KOPT-K1 (cell line): ENCODE results near the gene SLC1A7.

Experiments used
- H3K27ac ChIP-seq: fragments of 200-600 bp; sonication (generic); 2 replicates; pipeline ENCODE4 v1.5.1; 2016; ENCODE audit warnings: antibody characterized with exemption, mild to moderate bottlenecking, low read depth, low read length; ENCODE audit not compliant: poor library complexity, severe bottlenecking
- H3K36me3 ChIP-seq: fragments of 200-600 bp; sonication (generic); 2 replicates; pipeline ENCODE4 v1.5.1; 2017; ENCODE audit warnings: antibody characterized with exemption, mild to moderate bottlenecking, low read length, moderate library complexity; ENCODE audit not compliant: insufficient read depth
- H3K9me3 ChIP-seq: fragments of 200-600 bp; sonication (generic); 2 replicates; pipeline ENCODE4 v1.5.1; 2017; ENCODE audit warnings: antibody characterized with exemption, low read length, mild to moderate bottlenecking; ENCODE audit not compliant: insufficient read depth, poor library complexity, severe bottlenecking

Gene SLC1A7

DNA sequence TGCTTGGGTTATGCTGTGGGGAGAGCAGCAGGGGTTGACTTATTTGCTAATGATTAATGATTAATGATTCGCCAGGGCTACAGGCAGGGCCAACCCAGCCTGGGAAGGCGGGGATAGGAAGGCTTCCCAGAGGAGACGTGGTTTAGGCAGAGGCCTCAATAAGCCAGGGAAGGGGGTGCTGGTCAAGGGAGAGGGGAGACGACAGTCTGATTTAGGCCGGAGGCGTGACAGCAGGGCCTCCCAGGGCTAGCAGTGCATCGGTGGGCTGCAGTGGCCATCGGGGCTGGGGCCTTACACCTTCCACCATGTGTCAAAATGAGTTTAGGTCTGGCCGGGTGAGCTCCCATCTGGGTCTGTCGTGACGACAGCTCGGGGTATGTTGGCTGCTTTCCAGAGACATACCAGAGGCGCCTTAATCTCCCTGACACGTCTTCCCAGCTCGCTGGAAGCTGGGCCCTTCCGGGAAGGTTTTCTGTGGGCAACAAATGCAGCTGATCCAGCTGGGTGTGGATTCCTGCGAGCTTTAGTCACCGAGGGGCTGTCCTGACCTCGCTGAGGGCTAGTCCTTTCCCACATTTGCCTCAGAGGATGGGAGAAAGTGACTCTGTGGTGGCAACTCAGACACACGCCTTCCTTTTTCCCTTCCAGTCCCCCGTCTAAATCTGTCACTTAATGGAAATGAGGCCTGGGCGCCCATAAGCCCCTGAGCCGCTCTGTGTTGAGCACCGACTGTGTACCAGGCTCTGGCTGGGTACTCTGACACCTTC is 3.7 kb upstream of the SLC1A7 start:
- H3K9me3 ChIP-seq = no peaks in the 10 kb centered on the region
- no peaks in the 10 kb centered on the region for H3K36me3 ChIP-seq
- H3K27ac ChIP-seq = no peak overlapping the region

DNA sequence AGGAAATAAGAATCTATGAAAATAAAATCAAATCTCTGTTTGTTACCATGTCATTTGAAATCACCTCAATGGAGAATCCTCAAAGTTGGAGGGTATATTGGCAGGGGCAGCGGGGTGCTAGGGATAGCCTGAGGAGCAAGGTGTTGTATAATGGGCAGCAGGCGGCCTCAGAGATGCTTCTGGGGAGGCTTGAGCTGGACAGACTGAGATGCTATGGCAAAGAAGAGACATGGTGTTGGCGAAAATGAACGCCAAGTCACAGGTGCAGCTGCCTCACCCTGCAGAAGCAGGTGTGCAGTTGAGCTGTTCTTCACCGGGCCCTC is 3.1 kb upstream of the SLC1A7 start:
- Histone ChIP-seq H3K36me3 (no peaks in the 10 kb centered on the region), H3K27ac (no peak overlapping the region)

DNA sequence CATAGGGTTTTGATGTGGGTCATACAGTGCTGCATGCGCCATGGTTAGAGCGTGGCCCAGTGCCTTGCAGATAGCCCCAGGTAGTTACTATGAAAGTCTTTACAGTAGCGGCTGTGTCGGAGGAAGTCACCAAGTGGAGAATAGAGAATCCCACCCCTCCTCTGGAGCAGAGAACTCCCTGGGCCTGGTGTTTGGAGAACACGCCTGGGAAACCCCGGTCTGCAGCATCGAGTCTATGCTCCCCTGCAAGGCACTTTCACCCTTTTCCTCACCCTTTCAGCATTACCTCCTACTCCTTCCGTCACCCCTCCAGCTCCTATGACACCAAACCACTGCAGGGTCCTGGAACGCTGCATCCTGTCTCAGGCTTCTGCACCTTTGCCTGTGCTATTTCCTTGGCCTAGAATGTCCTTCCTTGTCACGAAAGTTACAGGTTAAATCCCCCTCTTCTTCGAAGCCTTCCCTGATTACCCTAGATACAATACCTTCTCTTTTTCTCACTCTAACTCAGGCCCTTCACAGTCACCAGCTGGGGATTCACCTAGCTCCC is 2.7 kb upstream of the SLC1A7 start:
- Histone ChIP-seq H3K27ac (no peak overlapping the region), H3K9me3 (no peaks in the 10 kb centered on the region), H3K36me3 (no peaks in the 10 kb centered on the region)

More for the DNA sequence above, 3.1 kb upstream of the SLC1A7 start:
- no peaks in the 10 kb centered on the region for H3K9me3 ChIP-seq

GRCh38 chr1:53144201-53144600 is 1.8 kb upstream of the SLC1A7 start:
- no peaks in the 10 kb centered on the region for H3K36me3 ChIP-seq
- H3K9me3 ChIP-seq = no peaks in the 10 kb centered on the region
- no peak overlapping the region for H3K27ac ChIP-seq

DNA sequence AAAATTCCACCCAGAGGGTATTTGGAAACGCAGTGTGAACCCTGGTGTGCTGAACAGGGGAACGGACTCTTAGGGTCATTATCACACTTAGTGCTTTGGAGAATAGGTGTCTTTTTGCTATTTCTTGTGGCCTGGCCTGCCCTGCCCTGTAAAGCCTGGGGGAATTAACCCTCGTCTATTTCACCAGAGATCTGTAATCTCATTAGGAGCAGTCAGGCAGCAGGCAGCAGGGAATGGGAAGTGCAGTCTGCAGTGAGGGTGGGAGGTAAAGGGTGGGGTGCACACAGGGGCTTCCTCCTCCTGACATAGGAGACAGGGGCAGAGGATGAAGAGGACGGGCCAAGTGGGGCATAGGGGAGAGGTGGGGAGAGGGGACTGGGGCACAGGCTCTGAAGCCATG is 1.1 kb upstream of the SLC1A7 start:
- Histone ChIP-seq H3K27ac (no peak overlapping the region), H3K36me3 (no peaks in the 10 kb centered on the region), H3K9me3 (no peaks in the 10 kb centered on the region)

DNA sequence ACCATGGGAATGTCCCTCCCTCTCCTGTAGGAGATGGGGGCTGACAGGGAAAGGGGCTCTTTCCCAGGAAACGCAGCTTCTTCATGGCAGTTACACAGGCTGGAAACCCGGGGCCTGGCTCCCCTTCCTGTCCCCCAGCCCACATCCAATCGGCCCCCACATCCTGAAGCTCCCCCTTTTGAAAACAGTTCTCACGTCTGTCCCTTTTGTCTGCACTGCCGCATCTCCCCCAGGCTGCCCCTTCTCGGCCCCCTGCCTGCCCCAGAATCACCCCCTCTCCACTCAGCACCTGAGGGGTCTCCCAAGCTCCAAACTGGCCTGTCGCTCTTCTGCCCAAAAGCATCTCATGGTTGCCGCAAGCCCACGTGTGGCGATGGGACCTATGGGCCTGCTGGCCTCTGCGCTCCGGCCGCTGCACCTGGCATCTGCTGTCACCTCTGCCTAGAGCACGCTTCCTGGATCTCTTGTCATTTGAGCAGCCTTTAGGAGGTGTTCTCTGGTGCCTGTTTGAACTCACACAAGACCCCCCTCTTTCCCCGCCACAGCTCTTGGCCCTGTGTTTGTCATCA is 867 bp downstream of the SLC1A7 start:
- H3K36me3 ChIP-seq = no peaks in the 10 kb centered on the region
- no peak overlapping the region for H3K27ac ChIP-seq
- H3K9me3 ChIP-seq = peaks cover 9% of the 10 kb centered on the region

- Histone ChIP-seq H3K9me3 (peaks cover 9% of the 10 kb centered on the region), H3K27ac (no peak overlapping the region), H3K36me3 (no peaks in the 10 kb centered on the region)
These were observed 2.0 kb downstream of the SLC1A7 start for GRCh38 chr1:53140451-53140850.

- Histone ChIP-seq H3K9me3 (peaks cover 9% of the 10 kb centered on the region), H3K27ac (no peak overlapping the region)
These were observed 2.5 kb downstream of the SLC1A7 start for GRCh38 chr1:53139951-53140361.

DNA sequence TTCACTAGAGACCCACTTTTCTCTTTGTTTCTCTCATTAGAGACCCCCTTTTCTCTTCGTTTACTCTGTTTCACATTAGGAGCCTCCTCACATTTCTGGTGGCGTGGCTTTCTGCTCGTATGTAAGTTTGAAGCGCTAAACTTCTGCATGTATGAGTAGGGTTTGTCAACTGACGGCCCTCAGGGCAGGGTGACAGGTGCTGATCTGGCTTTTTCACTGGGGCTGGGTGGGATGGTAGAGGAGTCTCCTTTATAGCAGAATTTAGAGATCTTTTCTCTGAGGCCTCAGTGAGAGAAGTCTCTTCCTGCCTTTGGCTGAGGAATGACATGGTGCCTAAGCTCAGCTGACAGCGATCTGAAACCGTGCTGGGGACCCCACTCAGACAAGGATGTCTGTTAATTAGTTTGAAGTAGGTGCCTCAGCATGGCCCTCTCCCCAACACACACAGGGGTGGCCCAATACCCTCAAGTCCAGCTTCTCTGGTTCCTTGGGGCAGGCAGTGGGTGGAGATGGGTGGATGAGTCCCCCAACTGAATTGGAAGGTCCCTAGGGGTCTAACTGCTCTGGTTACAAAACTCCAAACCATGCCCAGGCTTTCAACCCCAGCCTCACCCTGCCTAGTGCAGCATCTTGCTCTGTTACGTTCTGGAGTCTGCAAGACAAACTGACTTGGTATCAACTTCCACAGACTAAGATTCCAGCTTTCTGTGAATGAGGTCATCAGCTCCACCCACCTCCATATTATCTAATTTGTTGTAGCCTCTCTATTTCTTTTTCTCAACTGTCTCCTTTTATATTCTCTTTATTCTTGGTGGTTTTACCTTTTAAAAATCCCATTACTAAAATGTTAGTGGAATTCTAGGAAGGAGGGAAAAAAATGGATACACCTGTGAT is 3.2 kb downstream of the SLC1A7 start:
- peaks cover 9% of the 10 kb centered on the region for H3K9me3 ChIP-seq
- no peaks in the 10 kb centered on the region for H3K36me3 ChIP-seq
- H3K27ac ChIP-seq = no peak overlapping the region

More at GRCh38 chr1:53139951-53140361, 2.5 kb downstream of the SLC1A7 start:
- H3K36me3 ChIP-seq = no peaks in the 10 kb centered on the region

GRCh38 chr1:53137729-53138128 is 4.7 kb downstream of the SLC1A7 start:
- no peaks in the 10 kb centered on the region for H3K36me3 ChIP-seq
- peaks cover 9% of the 10 kb centered on the region for H3K9me3 ChIP-seq
- H3K27ac ChIP-seq = no peak overlapping the region

DNA sequence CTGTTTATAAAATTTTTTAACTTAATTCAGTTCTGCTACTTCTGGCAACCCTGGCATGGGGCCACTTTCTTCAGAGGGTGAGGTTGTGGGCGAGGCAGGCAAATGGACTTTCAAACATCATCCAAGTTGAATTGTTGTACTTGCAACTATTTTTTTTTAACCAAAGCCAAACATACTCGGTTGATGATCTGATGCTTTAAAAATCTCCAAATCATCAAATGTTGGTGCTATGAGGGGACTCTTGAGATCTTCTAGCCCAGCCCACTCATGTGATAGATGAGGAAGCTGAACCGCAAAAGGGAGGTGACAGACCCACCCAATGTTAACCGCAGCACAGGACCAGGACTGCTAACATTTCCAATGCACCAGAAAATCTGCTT is 6.7 kb downstream of the SLC1A7 start:
- Histone ChIP-seq H3K36me3 (no peaks in the 10 kb centered on the region), H3K27ac (no peak overlapping the region), H3K9me3 (peaks cover 9% of the 10 kb centered on the region)

- Histone ChIP-seq H3K36me3 (no peaks in the 10 kb centered on the region), H3K27ac (no peak overlapping the region), H3K9me3 (peaks cover 9% of the 10 kb centered on the region)
These were observed 7.3 kb downstream of the SLC1A7 start for GRCh38 chr1:53134961-53135734.

DNA sequence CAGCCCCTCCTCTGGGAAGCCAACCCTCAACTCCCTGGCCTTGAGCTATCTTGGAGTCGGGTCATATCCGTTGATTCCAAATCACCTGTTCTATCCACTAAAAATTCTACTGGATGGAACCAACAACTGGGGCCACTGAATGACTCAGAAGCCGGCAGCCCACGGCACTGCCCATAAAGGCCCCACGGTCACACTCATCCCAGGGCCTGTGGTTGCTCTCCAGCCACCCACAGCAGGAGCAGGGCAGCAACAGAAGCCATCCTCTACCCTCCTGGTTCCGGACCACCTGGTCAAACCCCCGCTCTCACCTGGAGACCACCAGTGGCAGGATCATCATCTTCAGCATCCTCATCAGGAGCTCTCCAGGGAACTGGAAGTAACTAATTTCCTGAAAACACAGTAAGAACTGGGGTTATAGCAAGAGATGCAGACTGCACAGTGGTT is 8.4 kb downstream of the SLC1A7 start:
- Histone ChIP-seq H3K27ac (no peak overlapping the region), H3K9me3 (peaks cover 9% of the 10 kb centered on the region), H3K36me3 (no peaks in the 10 kb centered on the region)

DNA sequence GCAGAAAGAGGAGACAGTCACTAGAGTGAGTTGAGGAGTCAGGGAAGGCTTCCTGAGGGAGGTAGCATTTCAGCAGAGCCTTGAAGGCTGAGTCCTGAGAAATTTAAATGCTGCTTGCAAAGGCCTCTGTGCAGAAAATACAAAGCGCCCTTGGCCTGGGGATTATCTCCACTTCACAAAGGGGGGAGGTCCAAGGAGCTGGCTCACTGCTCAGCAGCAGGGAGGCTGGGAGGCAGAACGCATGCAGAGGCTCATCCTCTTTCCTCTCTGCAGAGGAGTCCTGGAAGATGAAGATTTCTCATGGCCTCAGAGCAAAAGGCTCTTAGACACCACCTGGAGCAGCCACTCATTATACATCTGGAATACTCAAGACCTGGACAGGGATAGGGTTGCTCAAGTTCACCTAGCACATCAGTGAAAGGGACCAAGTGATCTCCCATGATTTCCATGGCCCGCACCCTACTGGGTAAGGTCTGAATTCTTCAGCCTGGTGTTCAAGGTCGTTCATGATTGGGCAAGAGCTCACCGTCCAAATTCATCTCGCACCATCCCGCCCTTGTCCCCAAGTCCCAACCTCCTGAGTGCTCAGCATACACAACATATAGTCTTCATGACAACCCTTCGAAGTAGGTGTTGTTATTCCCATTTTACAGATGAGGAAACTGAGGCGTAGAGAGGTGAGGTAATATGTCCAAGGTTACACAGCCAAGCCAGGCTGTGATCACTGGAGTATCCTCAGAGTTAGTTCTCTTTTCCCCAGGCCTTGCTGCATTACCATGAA is 9.0 kb downstream of the SLC1A7 start:
- H3K36me3 ChIP-seq = no peaks in the 10 kb centered on the region
- H3K9me3 ChIP-seq = peaks cover 9% of the 10 kb centered on the region
- no peak overlapping the region for H3K27ac ChIP-seq
